GM23248 (cell line): Measurements from ENCODE around the gene PPP2R1B. TPM values are rescaled to one million over a fixed set of nuclear protein-coding genes. Genes with fewer than 3 reads are reported as not detected.
A peak's percentile ranks its signal among the peaks of the same experiment; 100 is the strongest.

ENCODE experiments used
- DNase-seq: peaks from one replicate; pipeline ENCODE4 v3.0.0-alpha.2; 2015
- H2AFZ ChIP-seq: fragments of 200-600 bp; sonication (generic); 2 replicates; pipeline ENCODE4 v1.6.1; 2016; ENCODE audit warnings: antibody characterized with exemption
- H3F3A ChIP-seq: fragments of 200-600 bp; sonication (generic); 2 replicates; pipeline ENCODE4 v1.6.1; 2016; ENCODE audit warnings: mild to moderate bottlenecking, antibody characterized with exemption, mixed run types; ENCODE audit not compliant: insufficient read depth
- H3K27ac ChIP-seq: fragments of 200-600 bp; sonication (generic); 2 replicates; pipeline ENCODE4 v1.5.1; 2016; ENCODE audit warnings: mild to moderate bottlenecking
- H3K27me3 ChIP-seq: fragments of 200-600 bp; sonication (generic); replicated peaks from 2 replicates; pipeline ENCODE4 v1.6.1; 2016; ENCODE audit warnings: mild to moderate bottlenecking; ENCODE audit not compliant: insufficient read depth
- H3K36me3 ChIP-seq: fragments of 200-600 bp; sonication (generic); 2 replicates; pipeline ENCODE4 v1.6.1; 2016; ENCODE audit warnings: low read depth, mild to moderate bottlenecking
- H3K4me1 ChIP-seq: fragments of 200-600 bp; sonication (generic); 2 replicates; pipeline ENCODE4 v1.6.1; 2016; ENCODE audit warnings: mild to moderate bottlenecking; ENCODE audit not compliant: insufficient read depth
- H3K4me2 ChIP-seq: fragments of 200-600 bp; sonication (generic); one replicate; pipeline ENCODE4 v1.6.1; 2016; ENCODE audit warnings: mild to moderate bottlenecking; ENCODE audit not compliant: unreplicated experiment
- H3K4me3 ChIP-seq: fragments of 200-600 bp; sonication (generic); 2 replicates; pipeline ENCODE4 v1.5.1; 2016; ENCODE audit warnings: mild to moderate bottlenecking
- H3K79me2 ChIP-seq: fragments of 200-600 bp; sonication (generic); 2 replicates; pipeline ENCODE4 v1.6.1; 2016; ENCODE audit warnings: mild to moderate bottlenecking; ENCODE audit not compliant: insufficient read depth
- H3K9ac ChIP-seq: fragments of 200-600 bp; sonication (generic); 2 replicates; pipeline ENCODE4 v1.6.1; 2016; ENCODE audit warnings: mild to moderate bottlenecking
- H3K9me2 ChIP-seq: fragments of 200-600 bp; sonication (generic); 2 replicates; pipeline ENCODE4 v1.6.1; 2016; ENCODE audit warnings: mixed run types, mild to moderate bottlenecking, moderate library complexity; ENCODE audit not compliant: insufficient read depth
- H3K9me3 ChIP-seq: fragments of 200-600 bp; sonication (generic); one replicate; pipeline ENCODE4 v1.6.1; 2017; ENCODE audit warnings: low read depth
- H4K20me1 ChIP-seq: fragments of 200-600 bp; sonication (generic); 2 replicates; pipeline ENCODE4 v1.6.0; 2016; ENCODE audit not compliant: insufficient read depth
- EZH2 ChIP-seq: fragments of 200-600 bp; sonication (generic); IDR thresholded peaks from 2 replicates; pipeline ENCODE4 v1.6.1; 2018; ENCODE audit warnings: antibody characterized with exemption, mild to moderate bottlenecking; ENCODE audit not compliant: insufficient read depth, poor library complexity, severe bottlenecking
- EZH2phosphoT487 ChIP-seq: fragments of 200-600 bp; sonication (generic); IDR thresholded peaks from 2 replicates; pipeline ENCODE4 v1.6.1; 2018; ENCODE audit warnings: antibody characterized with exemption, moderate library complexity, mild to moderate bottlenecking, low read depth; ENCODE audit not compliant: insufficient read depth
- WGBS, 2 experiments: methylation state at CpG; one replicate each; pipeline ENCODE4 v1.1.6; 2015 to 2017; ENCODE audit warnings: low lambda C conversion rate in 2 of 2, low coverage in 1 of 2; ENCODE audit errors: missing lambda C conversion rate in 2 of 2; 5-methylcytosine and 5-hydroxymethylcytosine counted together
- in situ Hi-C: fragments of 300-500 bp; cut with MboI; formaldehyde crosslinking; loops from 2 replicates; pipeline ENCODE4 v1.15.0; 2020
- polyA plus RNA-seq: library from polyadenylated mRNA; unstranded; fragments of >200 nt; fragmentation: Nextera tagmentation; extraction: Ambion mirVana; gene quantifications from 2 replicates; pipeline ENCODE4 v1.2.1, GENCODE V29; 2016
- total RNA-seq: library from RNA; depleted of rRNA; stranded (reverse); fragments of >200 nt; shearing (Covaris generic); gene quantifications from 2 replicates; pipeline ENCODE4 v1.2.3, GENCODE V29; 2014

The PPP2R1B gene
- total and polyA plus RNA-seq, 2 experiments from 2014 or later: 25.1 to 26.2 TPM

GRCh38 chr11:111795334-111795985 lies 29.3 kb upstream of the PPP2R1B start:
- TF ChIP-seq EZH2phosphoT487 (no peak), EZH2 (no peak)
- Histone ChIP-seq H3K4me1 (peaks cover 58% of the 10 kb centered on the region), H3K4me2 (peak overlapping the region; percentile 22), H3K27me3 (no peaks in the 10 kb centered on the region), H4K20me1 (no peaks in the 10 kb centered on the region), H3K36me3 (no peaks in the 10 kb centered on the region), H3F3A (peaks cover 66% of the 10 kb centered on the region), H3K79me2 (no peaks in the 10 kb centered on the region), H3K27ac (peak overlapping the region; percentile 87), H2AFZ (no peak overlapping the region), H3K9me3 (no peaks in the 10 kb centered on the region), H3K9ac (peak overlapping the region; percentile 44), H3K4me3 (no peak overlapping the region), H3K9me2 (no peaks in the 10 kb centered on the region)
- peak; percentile 93 for DNase-seq
- 61 to 63% methylated on average over 7 of the region's 7 CpGs for WGBS, 2 experiments
- in situ Hi-C loops: no loop called here

- Histone ChIP-seq H3K4me1 (peaks cover 58% of the 10 kb centered on the region), H3K27me3 (no peaks in the 10 kb centered on the region), H3K4me3 (peak overlapping the region; percentile 2), H4K20me1 (no peaks in the 10 kb centered on the region), H3K9me2 (no peaks in the 10 kb centered on the region), H3K9me3 (no peaks in the 10 kb centered on the region), H3K9ac (peak overlapping the region; percentile 55), H2AFZ (no peak overlapping the region), H3K79me2 (no peaks in the 10 kb centered on the region), H3K27ac (peak overlapping the region; percentile 87), H3K4me2 (peak overlapping the region; percentile 7), H3F3A (peaks cover 64% of the 10 kb centered on the region), H3K36me3 (no peaks in the 10 kb centered on the region)
- 1 to 2% methylated on average over 5 of the region's 5 CpGs for WGBS, 2 experiments
- no peak for TF ChIP-seq EZH2
- no peak for TF ChIP-seq EZH2phosphoT487
- in situ Hi-C loops: no loop called here
- DNase-seq: peak; percentile 97
Observed at GRCh38 chr11:111793863-111794262, 27.7 kb upstream of the PPP2R1B start.

GRCh38 chr11:111792955-111793500 lies 26.8 kb upstream of the PPP2R1B start:
- H3K9ac ChIP-seq: peak overlapping the region; percentile 55
- H3K9me2 ChIP-seq: no peaks in the 10 kb centered on the region
- 0 out of 2 replicates have a peak overlapping the region, but pooled peaks have one; percentile 2 for H3K4me3 ChIP-seq
- H3K4me1 ChIP-seq: peaks cover 53% of the 10 kb centered on the region
- H3K4me2 ChIP-seq: peak overlapping the region; percentile 33
- no peak for TF ChIP-seq EZH2phosphoT487
- no peak for TF ChIP-seq EZH2
- H3K27ac ChIP-seq: peak overlapping the region; percentile 87
- no peaks in the 10 kb centered on the region for H3K79me2 ChIP-seq
- 68 to 70% methylated on average over 6 of the region's 6 CpGs for WGBS, 2 experiments
- no peaks in the 10 kb centered on the region for H3K9me3 ChIP-seq
- no peaks in the 10 kb centered on the region for H4K20me1 ChIP-seq
- H3K36me3 ChIP-seq: no peaks in the 10 kb centered on the region
- no peaks in the 10 kb centered on the region for H3K27me3 ChIP-seq
- DNase-seq: peak; percentile 25
- in situ Hi-C loops: no loop called here
- no peak overlapping the region for H2AFZ ChIP-seq
- peaks cover 55% of the 10 kb centered on the region for H3F3A ChIP-seq

GRCh38 chr11:111792314-111792713 lies 26.1 kb upstream of the PPP2R1B start:
- Histone ChIP-seq H3F3A (peaks cover 48% of the 10 kb centered on the region), H3K79me2 (no peaks in the 10 kb centered on the region), H3K27me3 (no peaks in the 10 kb centered on the region), H3K9me3 (no peaks in the 10 kb centered on the region), H3K9me2 (no peaks in the 10 kb centered on the region), H4K20me1 (no peaks in the 10 kb centered on the region), H3K4me2 (no peak overlapping the region), H3K9ac (no peak overlapping the region), H3K27ac (0 out of 2 replicates have a peak overlapping the region, but pooled peaks have one; percentile 87), H3K4me3 (no peak overlapping the region), H3K36me3 (no peaks in the 10 kb centered on the region), H2AFZ (no peak overlapping the region), H3K4me1 (peaks cover 46% of the 10 kb centered on the region)
- in situ Hi-C loops: no loop called here
- no peak for DNase-seq
- WGBS, 2 experiments: 96 to 100% methylated on average over 1 of the region's 1 CpG
- TF ChIP-seq EZH2phosphoT487 (no peak), EZH2 (no peak)
